Fibroblast of lung (primary cell): ENCODE results near the gene MUC13. TPM values are rescaled to one million over a fixed set of nuclear protein-coding genes. Genes with fewer than 3 reads are reported as not detected.

ENCODE experiments used
- DNase-seq, 2 donors: peaks; one replicate each; pipeline versions ENCODE4 v3.0.0 to v3.0.0-alpha.2; 2010; ENCODE audit warnings: low read depth in 2 of 2
- H2AFZ ChIP-seq: 2 replicates; pipeline ENCODE4 v1.5.1; 2012; ENCODE audit warnings: low read length, control low read depth, inconsistent platforms
- H3K27ac ChIP-seq: 2 replicates; pipeline ENCODE4 v1.5.1; 2011; ENCODE audit warnings: low read length, control low read depth; ENCODE audit not compliant: insufficient read depth
- H3K27me3 ChIP-seq: 2 replicates; pipeline ENCODE4 v1.5.1; 2011; ENCODE audit warnings: mild to moderate bottlenecking, low read length; ENCODE audit not compliant: control insufficient read depth, insufficient read depth
- H3K36me3 ChIP-seq: 2 replicates; pipeline ENCODE4 v1.5.1; 2011; ENCODE audit warnings: low read length; ENCODE audit not compliant: control insufficient read depth, insufficient read depth
- H3K4me1 ChIP-seq: 2 replicates; pipeline ENCODE4 v1.5.1; 2011; ENCODE audit warnings: low read length; ENCODE audit not compliant: control insufficient read depth, insufficient read depth; ENCODE audit errors: extremely low read depth
- H3K4me2 ChIP-seq: 2 replicates; pipeline ENCODE4 v1.5.1; 2011; ENCODE audit warnings: low read length, control low read depth; ENCODE audit not compliant: insufficient read depth; ENCODE audit errors: extremely low read depth
- H3K4me3 ChIP-seq, 4 experiments: fragments of 200-600 bp in 1 of 4; sonication (generic) in 1 of 4; replicated peaks in 1 of 4; 2 replicates each; pipeline ENCODE4 v1.5.1; 2011 to 2016; ENCODE audit warnings: low read length in 4 of 4, low read depth in 3 of 4, mild to moderate bottlenecking in 3 of 4, control low read depth in 2 of 4, inconsistent platforms in 1 of 4, mixed read lengths in 1 of 4; ENCODE audit not compliant: insufficient read depth in 1 of 4; ENCODE audit errors: control extremely low read depth in 1 of 4
- H3K79me2 ChIP-seq: 2 replicates; pipeline ENCODE4 v1.5.1; 2012; ENCODE audit warnings: mild to moderate bottlenecking, low read length, inconsistent platforms; ENCODE audit not compliant: control insufficient read depth, insufficient read depth
- H3K9ac ChIP-seq: 2 replicates; pipeline ENCODE4 v1.5.1; 2011; ENCODE audit warnings: mild to moderate bottlenecking, low read length, control low read depth; ENCODE audit not compliant: insufficient read depth
- H3K9me3 ChIP-seq: 2 replicates; pipeline ENCODE4 v1.5.1; 2012; ENCODE audit warnings: low read depth, low read length; ENCODE audit not compliant: control insufficient read depth, insufficient read depth
- H4K20me1 ChIP-seq: 2 replicates; pipeline ENCODE4 v1.5.1; 2011; ENCODE audit warnings: low read length; ENCODE audit not compliant: control insufficient read depth, insufficient read depth; ENCODE audit errors: extremely low read depth
- CTCF ChIP-seq, 2 donors: IDR thresholded peaks in 1 of 2; conservative IDR thresholded peaks in 1 of 2; 1 replicate in 1 of 2; 2 replicates in 1 of 2; pipeline ENCODE4 v1.5.1; 2011 to 2012; ENCODE audit warnings: low read length in 2 of 2, control low read depth in 1 of 2, inconsistent platforms in 1 of 2, low read depth in 1 of 2, mild to moderate bottlenecking in 1 of 2
- EZH2 ChIP-seq: IDR thresholded peaks from 2 replicates; pipeline ENCODE4 v1.5.1; 2012; ENCODE audit warnings: low read length, control low read depth, mild to moderate bottlenecking; ENCODE audit errors: missing control alignments
- polyA minus RNA-seq: library from RNA; depleted of rRNA, polyadenylated mRNA; stranded (reverse); fragments of >200 nt; gene quantifications from 2 replicates; pipeline ENCODE4 v1.2.3, GENCODE V29; 2011; ENCODE audit warnings: low replicate concordance
- polyA plus RNA-seq, 2 donors: library from polyadenylated mRNA; depleted of rRNA in 1 of 2; stranded (reverse) in 1 of 2; unstranded in 1 of 2; fragments of >200 nt; gene quantifications; 2 replicates each; pipeline ENCODE4 v1.2.1, GENCODE V29; 2011 to 2012; ENCODE audit warnings: missing spikeins in 1 of 2
- total RNA-seq: library from RNA; depleted of rRNA; stranded (reverse); fragments of >200 nt; gene quantifications from 2 replicates; pipeline ENCODE4 v1.2.1, GENCODE V29; 2014

Gene MUC13
- under 0.01 TPM in 1 of 2 replicates, not detected in the other for total RNA-seq
- not detected in 2 replicates for polyA plus RNA-seq
- not detected in 2 replicates for polyA plus RNA-seq (2012)
- not detected in 2 replicates for polyA minus RNA-seq

GRCh38 chr3:124934577-124934976 lies at the start of gene MUC13:
Gene MUC13, minus strand, starts transcription at chr3:124934751. Its CDS starts 39 bp downstream, at chr3:124934712.
- Histone ChIP-seq H3K27me3 (no peaks in the 10 kb centered on the region), H3K9ac (no peak within 1 kb of the TSS), H3K4me1 (no peaks in the 10 kb centered on the region), H3K79me2 (no peaks in the 10 kb centered on the region), H3K36me3 (no peaks in the 10 kb centered on the region), H3K27ac (no peak within 1 kb of the TSS), H4K20me1 (no peaks in the 10 kb centered on the region), H3K4me3 (no peak within 1 kb of the TSS), H3K4me2 (no peak within 1 kb of the TSS), H2AFZ (no peak within 1 kb of the TSS), H3K9me3 (no peaks in the 10 kb centered on the region)
- no peak for DNase-seq
- no peak for TF ChIP-seq EZH2
- no peak for TF ChIP-seq CTCF (conservative IDR thresholded peaks at IDR 0.05 in 1 of 2, IDR thresholded peaks at IDR 0.05 in 1 of 2; ENCODE audit: low read depth in 1 of 2, low read length in 2 of 2)

- Histone ChIP-seq H3K4me2 (no peak overlapping the region), H3K27ac (no peak overlapping the region)
Measured at GRCh38 chr3:124982855-124983254, 48.3 kb upstream of the MUC13 start.

GRCh38 chr3:124981472-124981871 lies 46.9 kb upstream of the MUC13 start:
- no peaks in the 10 kb centered on the region for H3K27me3 ChIP-seq
- no peak overlapping the region for H3K27ac ChIP-seq
- H3K4me3 ChIP-seq: no peak overlapping the region
- DNase-seq: no peak
- no peaks in the 10 kb centered on the region for H3K9me3 ChIP-seq
- no peak overlapping the region for H3K9ac ChIP-seq
- H3K4me2 ChIP-seq: no peak overlapping the region
- H3K36me3 ChIP-seq: peaks cover 13% of the 10 kb centered on the region
- TF ChIP-seq EZH2 (no peak), CTCF (conservative IDR thresholded peaks at IDR 0.05 in 1 of 2, IDR thresholded peaks at IDR 0.05 in 1 of 2; ENCODE audit: low read depth in 1 of 2, low read length in 2 of 2) (no peak)
- peaks cover 3% of the 10 kb centered on the region for H3K79me2 ChIP-seq
- H3K4me1 ChIP-seq: peaks cover 11% of the 10 kb centered on the region
- no peak overlapping the region for H2AFZ ChIP-seq
- H4K20me1 ChIP-seq: no peaks in the 10 kb centered on the region

More at GRCh38 chr3:124982855-124983254, 48.3 kb upstream of the MUC13 start:
- H3K4me1 ChIP-seq: peaks cover 13% of the 10 kb centered on the region
- no peak overlapping the region for H3K9ac ChIP-seq
- H3K36me3 ChIP-seq: peaks cover 9% of the 10 kb centered on the region
- H3K79me2 ChIP-seq: peaks cover 3% of the 10 kb centered on the region
- H3K4me3 ChIP-seq: no peak overlapping the region
- no peak for TF ChIP-seq EZH2
- no peak for TF ChIP-seq CTCF (conservative IDR thresholded peaks at IDR 0.05 in 1 of 2, IDR thresholded peaks at IDR 0.05 in 1 of 2; ENCODE audit: low read depth in 1 of 2, low read length in 2 of 2)
- no peaks in the 10 kb centered on the region for H3K9me3 ChIP-seq
- H2AFZ ChIP-seq: no peak overlapping the region
- H4K20me1 ChIP-seq: no peaks in the 10 kb centered on the region
- DNase-seq: no peak
- no peaks in the 10 kb centered on the region for H3K27me3 ChIP-seq
